Eye (tissue), 1 donor: Measurements from ENCODE around the gene METTL15.
"Not testable (repeated sequence)": the region's sequence is repeated elsewhere in the genome, so short reads cannot be mapped to it uniquely, and the experiment has no call there.

ENCODE experiments used
- DNase-seq: peaks from one replicate; pipeline ENCODE4 v3.0.0-alpha.2; 2015

Gene METTL15

GRCh38 chr11:28315440-28315839, 207.3 kb downstream of the METTL15 start:
- no peak for DNase-seq

GRCh38 chr11:28318871-28319270, 210.7 kb downstream of the METTL15 start:
- peak; percentile 35 for DNase-seq

- no peak for DNase-seq
These were observed 215.4 kb downstream of the METTL15 start for GRCh38 chr11:28323621-28324020.

- DNase-seq: not testable (repeated sequence)
These were observed 224.2 kb downstream of the METTL15 start for GRCh38 chr11:28332393-28332792.

GRCh38 chr11:28337701-28338100, 229.5 kb downstream of the METTL15 start:
- DNase-seq: no peak

- DNase-seq: no peak
These were observed 230.2 kb downstream of the METTL15 start for GRCh38 chr11:28338371-28338770.

- no peak for DNase-seq
These were observed 231.3 kb downstream of the METTL15 start for GRCh38 chr11:28339488-28339887.

GRCh38 chr11:28342716-28343115, 234.5 kb downstream of the METTL15 start:
- DNase-seq: no peak

- DNase-seq: no peak
These were observed 235.4 kb downstream of the METTL15 start for GRCh38 chr11:28343304-28344233.

- no peak for DNase-seq
These were observed 238.0 kb downstream of the METTL15 start for GRCh38 chr11:28346209-28346608.

GRCh38 chr11:28346721-28347120, 238.5 kb downstream of the METTL15 start:
- DNase-seq: no peak

- DNase-seq: no peak
These were observed 239.2 kb downstream of the METTL15 start for GRCh38 chr11:28347371-28347770.

- no peak for DNase-seq
These were observed 242.0 kb downstream of the METTL15 start for GRCh38 chr11:28350216-28350615.

GRCh38 chr11:28353991-28354390, 245.8 kb downstream of the METTL15 start:
- no peak for DNase-seq

- no peak for DNase-seq
These were observed 258.6 kb downstream of the METTL15 start for GRCh38 chr11:28366549-28367346.

GRCh38 chr11:28378095-28378494, 269.9 kb downstream of the METTL15 start:
- DNase-seq: not testable (repeated sequence)
